Naive B cell (primary cell): ENCODE results near the gene AR. TPM values are rescaled to one million over a fixed set of nuclear protein-coding genes. Genes with fewer than 3 reads are reported as not detected.

Source experiments
- ATAC-seq, 2 donors: fragments of 150-1000 bp; cut with Tn5 transposase; 2 replicates each; pipeline ENCODE4 v1.10.0; 2021; ENCODE audit warnings: low read depth in 2 of 2, mild to moderate bottlenecking in 2 of 2, moderate library complexity in 2 of 2
- DNase-seq: peaks from one replicate; pipeline ENCODE4 v3.0.0; 2022
- H3K27ac Mint-ChIP-seq, 6 donors: one replicate each; pipeline ENCODE4 v1.8.0; 2020 to 2022; ENCODE audit warnings: mild to moderate bottlenecking in 6 of 6, mixed read lengths in 6 of 6, moderate library complexity in 5 of 6, inconsistent platforms in 2 of 6
- H3K27me3 Mint-ChIP-seq, 3 donors: one replicate each; pipeline ENCODE4 v1.8.0; 2021 to 2022; ENCODE audit warnings: mixed read lengths in 3 of 3, mild to moderate bottlenecking in 1 of 3
- H3K36me3 Mint-ChIP-seq, 2 donors: one replicate each; pipeline ENCODE4 v1.8.0; 2020 to 2022; ENCODE audit warnings: mixed read lengths in 2 of 2, inconsistent platforms in 1 of 2, mild to moderate bottlenecking in 1 of 2
- H3K4me1 Mint-ChIP-seq, 3 donors: one replicate each; pipeline ENCODE4 v1.8.0; 2020 to 2022; ENCODE audit warnings: mixed read lengths in 3 of 3, inconsistent platforms in 1 of 3, mild to moderate bottlenecking in 1 of 3, moderate library complexity in 1 of 3
- H3K4me3 Mint-ChIP-seq, 8 donors: one replicate each; pipeline ENCODE4 v1.8.0; 2020 to 2022; ENCODE audit warnings: mild to moderate bottlenecking in 8 of 8, mixed read lengths in 8 of 8, moderate library complexity in 8 of 8, inconsistent platforms in 2 of 8
- H3K9me3 Mint-ChIP-seq, 7 donors: one replicate each; pipeline ENCODE4 v1.8.0; 2020 to 2022; ENCODE audit warnings: mixed read lengths in 7 of 7, mild to moderate bottlenecking in 5 of 7, inconsistent platforms in 2 of 7, moderate library complexity in 1 of 7
- polyA plus RNA-seq, 6 donors: library from polyadenylated mRNA; unstranded; fragments of 300-500 nt; fragmentation: Illumina TruSeq; gene quantifications; one replicate each; pipeline ENCODE4 v1.2.3, GENCODE V29; 2021; ENCODE audit warnings: low read depth in 6 of 6

Gene AR
- polyA plus RNA-seq, 6 donors from 2014 or later = not detected

DNA sequence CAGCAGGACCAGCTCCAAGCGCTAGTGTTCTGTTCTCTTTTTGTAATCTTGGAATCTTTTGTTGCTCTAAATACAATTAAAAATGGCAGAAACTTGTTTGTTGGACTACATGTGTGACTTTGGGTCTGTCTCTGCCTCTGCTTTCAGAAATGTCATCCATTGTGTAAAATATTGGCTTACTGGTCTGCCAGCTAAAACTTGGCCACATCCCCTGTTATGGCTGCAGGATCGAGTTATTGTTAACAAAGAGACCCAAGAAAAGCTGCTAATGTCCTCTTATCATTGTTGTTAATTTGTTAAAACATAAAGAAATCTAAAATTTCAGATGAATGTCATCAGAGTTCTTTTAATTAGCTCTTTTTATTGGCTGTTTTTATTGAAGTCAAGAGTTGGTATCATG lies 186.5 kb downstream of the AR start:
- Mint-ChIP-seq H3K36me3 (no peaks in the 10 kb centered on the region), H3K27ac (no peak overlapping the region), H3K4me3 (no peak overlapping the region), H3K4me1 (no peaks in the 10 kb centered on the region), H3K9me3 (peaks cover 0 to 4% (median 0%) of the 10 kb centered on the region in 7 donors), H3K27me3 (no peaks in the 10 kb centered on the region)
- DNase-seq (no peak), ATAC-seq (no peak)

DNA sequence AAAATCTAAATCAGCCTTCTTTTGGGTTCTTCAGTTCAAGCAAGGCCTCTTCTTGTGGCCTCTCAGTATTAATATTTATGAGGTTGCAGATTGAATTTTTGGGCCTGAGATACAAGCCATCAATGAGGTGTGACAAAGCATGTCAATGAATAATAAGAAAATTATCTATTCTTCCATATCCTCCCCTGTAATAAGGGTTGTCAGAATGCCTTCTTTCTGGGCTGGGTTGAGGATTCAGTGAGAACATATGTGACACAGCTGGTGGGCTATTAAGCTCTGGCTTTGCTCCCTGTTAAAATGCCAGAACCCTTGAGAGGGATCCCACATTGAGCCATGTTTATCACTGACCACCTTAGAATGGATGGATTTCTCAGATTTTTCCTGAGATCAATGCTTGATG lies 187.2 kb downstream of the AR start:
- Mint-ChIP-seq H3K27me3 (no peaks in the 10 kb centered on the region), H3K4me3 (no peak overlapping the region), H3K4me1 (no peaks in the 10 kb centered on the region), H3K27ac (no peak overlapping the region), H3K36me3 (no peaks in the 10 kb centered on the region), H3K9me3 (peaks cover 0 to 4% (median 0%) of the 10 kb centered on the region in 7 donors)
- DNase-seq = no peak
- ATAC-seq = no peak

GRCh38 chrX:67732864-67733263 lies 189.0 kb downstream of the AR start:
- Mint-ChIP-seq H3K36me3 (no peaks in the 10 kb centered on the region), H3K4me3 (no peak overlapping the region), H3K9me3 (peaks cover 0 to 4% (median 0%) of the 10 kb centered on the region in 7 donors), H3K27me3 (no peaks in the 10 kb centered on the region), H3K27ac (no peak overlapping the region), H3K4me1 (peaks cover 0 to 7% (median 4%) of the 10 kb centered on the region in 3 donors)
- ATAC-seq (no peak), DNase-seq (no peak)

GRCh38 chrX:67734111-67734753 lies 190.4 kb downstream of the AR start:
- Mint-ChIP-seq H3K36me3 (no peaks in the 10 kb centered on the region), H3K27ac (no peak overlapping the region), H3K4me1 (peaks cover 0 to 7% (median 4%) of the 10 kb centered on the region in 3 donors), H3K4me3 (peak overlapping the region in 1 of 8 donors; percentile 3), H3K9me3 (peaks cover 0 to 4% (median 0%) of the 10 kb centered on the region in 7 donors), H3K27me3 (no peaks in the 10 kb centered on the region)
- DNase-seq = no peak
- ATAC-seq = no peak

GRCh38 chrX:67749536-67749935 lies 205.7 kb downstream of the AR start:
- Mint-ChIP-seq H3K27me3 (no peaks in the 10 kb centered on the region), H3K4me3 (no peak overlapping the region), H3K27ac (no peak overlapping the region), H3K9me3 (peaks cover 0 to 22% (median 5%) of the 10 kb centered on the region in 7 donors), H3K4me1 (no peaks in the 10 kb centered on the region), H3K36me3 (no peaks in the 10 kb centered on the region)
- ATAC-seq (no peak), DNase-seq (no peak)

DNA sequence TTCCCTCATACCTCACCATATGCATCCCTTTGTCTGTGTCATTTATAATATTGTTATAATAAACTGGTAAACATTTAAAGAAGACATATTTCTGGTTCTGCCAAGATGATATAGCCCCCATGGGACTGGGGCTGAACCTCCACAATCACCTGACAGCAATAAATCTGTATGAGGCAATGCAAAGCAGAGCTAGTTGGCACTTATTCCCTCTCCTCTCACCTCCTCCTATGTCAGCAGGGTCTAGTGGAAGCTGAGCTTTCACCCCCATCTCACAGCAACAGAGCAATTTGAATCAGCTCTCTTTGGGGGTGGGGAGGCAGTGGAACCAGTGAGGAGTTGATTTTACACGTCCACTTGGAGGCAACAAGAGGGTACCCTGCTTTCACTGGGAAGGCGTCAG lies 206.9 kb downstream of the AR start:
- Mint-ChIP-seq H3K27me3 (no peaks in the 10 kb centered on the region), H3K27ac (no peak overlapping the region)

GRCh38 chrX:67759018-67759417 lies 215.2 kb downstream of the AR start:
- DNase-seq (no peak), ATAC-seq (no peak)
- H3K9me3 Mint-ChIP-seq = peaks cover 0 to 8% (median 0%) of the 10 kb centered on the region in 7 donors
- H3K4me1 Mint-ChIP-seq = no peaks in the 10 kb centered on the region
- H3K4me3 Mint-ChIP-seq = no peak overlapping the region
- no peak overlapping the region for H3K27ac Mint-ChIP-seq
- no peaks in the 10 kb centered on the region for H3K27me3 Mint-ChIP-seq
- H3K36me3 Mint-ChIP-seq = no peaks in the 10 kb centered on the region

More for the DNA sequence above, 206.9 kb downstream of the AR start:
- Mint-ChIP-seq H3K36me3 (no peaks in the 10 kb centered on the region), H3K4me3 (no peak overlapping the region), H3K4me1 (no peaks in the 10 kb centered on the region), H3K9me3 (peaks cover 0 to 22% (median 5%) of the 10 kb centered on the region in 7 donors)
- ATAC-seq = no peak
- no peak for DNase-seq

GRCh38 chrX:67777148-67777547 lies 233.3 kb downstream of the AR start:
- Mint-ChIP-seq H3K4me1 (no peaks in the 10 kb centered on the region), H3K27me3 (no peaks in the 10 kb centered on the region), H3K4me3 (no peak overlapping the region), H3K36me3 (no peaks in the 10 kb centered on the region), H3K27ac (no peak overlapping the region), H3K9me3 (peaks cover 0 to 17% (median 5%) of the 10 kb centered on the region in 7 donors)
- DNase-seq (no peak), ATAC-seq (no peak)

GRCh38 chrX:67779099-67779498 lies 235.3 kb downstream of the AR start:
- ATAC-seq (no peak), DNase-seq (no peak)
- no peaks in the 10 kb centered on the region for H3K36me3 Mint-ChIP-seq
- H3K9me3 Mint-ChIP-seq = peaks cover 0 to 5% (median 1%) of the 10 kb centered on the region in 7 donors
- no peaks in the 10 kb centered on the region for H3K4me1 Mint-ChIP-seq
- H3K27me3 Mint-ChIP-seq = no peaks in the 10 kb centered on the region
- H3K27ac Mint-ChIP-seq = no peak overlapping the region
- H3K4me3 Mint-ChIP-seq = no peak overlapping the region
